Left ventricle myocardium superior (tissue), 1 donor: ENCODE results near the gene ENDOU. TPM values are rescaled to one million over a fixed set of nuclear protein-coding genes. Genes with fewer than 3 reads are reported as not detected.

Source experiments
- ATAC-seq: fragments of 200-7000 bp; cut with Tn5 transposase; one replicate; pipeline ENCODE4 v1.9.1; 2020; ENCODE audit warnings: mild to moderate bottlenecking, moderate library complexity
- DNase-seq: peaks from one replicate; pipeline ENCODE4 v3.0.0-alpha.2; 2020
- intact Hi-C: fragments of 100-400 bp; cut with micrococcal nuclease; formaldehyde crosslinking; loops from one replicate; pipeline ENCODE4 v1.11.0; 2022
- total RNA-seq: library from RNA; stranded (reverse); fragmentation: NEBNext Ultra II Directional; extraction: Animal tissue kit (Norgen Biotek cat#: 25700); gene quantifications from one replicate; pipeline ENCODE4 v1.2.1, GENCODE V29; 2021
- donor health status: DM: no; HTN: yes; CAD: no; lungs with severe emphysema.

Gene ENDOU
- total RNA-seq, 1 donor from 2014 or later: 0.30 TPM

DNA sequence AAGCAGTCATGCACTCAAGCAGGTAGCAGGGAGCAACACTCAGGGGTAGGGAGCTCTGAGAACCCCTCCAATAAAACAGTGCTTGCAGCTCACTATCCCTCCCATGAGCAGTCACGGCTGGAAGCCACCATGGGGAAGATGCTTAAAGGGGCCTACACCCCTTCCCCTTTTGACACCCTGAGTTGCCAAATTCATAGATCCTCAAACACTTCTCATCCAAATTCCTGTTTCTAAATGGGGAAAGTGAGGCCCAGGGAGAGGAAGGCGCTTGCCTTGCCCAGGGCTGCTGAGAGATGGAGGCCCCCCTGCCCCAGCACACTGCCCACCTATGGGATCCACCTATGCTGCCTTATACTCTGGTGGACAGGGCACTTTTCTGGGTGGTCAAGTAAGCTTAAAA, 7.2 kb upstream of the ENDOU start:
- no peak for ATAC-seq
- no peak for DNase-seq
- intact Hi-C loops: no loop called here

DNA sequence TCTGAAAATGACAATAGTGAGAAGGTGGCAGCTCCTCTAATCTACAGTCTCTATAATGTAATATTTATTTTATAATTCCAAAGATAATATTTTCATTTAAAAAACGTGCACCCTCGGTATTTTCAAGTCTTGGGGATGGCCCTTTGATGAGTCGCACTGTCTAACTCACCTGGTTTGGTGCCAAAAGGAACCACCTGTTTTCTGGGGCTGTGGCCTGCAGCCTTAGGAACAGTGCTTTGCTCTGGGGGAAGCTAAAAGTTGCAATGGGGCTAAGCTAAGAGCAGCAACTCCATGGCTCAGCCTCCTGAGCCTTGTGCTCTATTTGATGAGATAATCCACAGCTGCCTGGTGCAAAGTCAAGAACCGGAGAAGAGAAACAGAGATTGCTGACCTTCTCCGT, 6.4 kb upstream of the ENDOU start:
- DNase-seq: no peak
- ATAC-seq: no peak
- intact Hi-C loops: no loop called here

DNA sequence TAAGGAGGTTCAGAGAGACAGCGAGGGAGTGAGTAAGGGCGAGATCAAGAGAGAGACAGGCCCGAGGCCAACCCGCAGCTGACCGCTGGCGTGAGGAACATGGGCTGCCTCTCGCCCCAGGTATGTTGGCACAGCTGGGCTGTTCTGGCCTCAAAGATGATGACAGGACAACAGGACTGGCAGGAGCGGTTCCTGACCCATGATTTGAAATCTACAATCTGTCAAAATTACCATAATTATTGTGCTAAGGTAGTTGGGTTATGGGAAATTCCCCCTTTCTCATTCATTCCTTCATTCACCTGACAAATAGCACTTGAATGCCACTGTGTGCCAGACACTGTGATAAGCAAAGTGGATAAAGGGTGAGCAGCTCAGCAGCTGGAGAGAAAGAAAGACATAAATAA, 5.1 kb upstream of the ENDOU start:
- ATAC-seq: peak; percentile 14
- intact Hi-C loops: no loop called here
- no peak for DNase-seq

DNA sequence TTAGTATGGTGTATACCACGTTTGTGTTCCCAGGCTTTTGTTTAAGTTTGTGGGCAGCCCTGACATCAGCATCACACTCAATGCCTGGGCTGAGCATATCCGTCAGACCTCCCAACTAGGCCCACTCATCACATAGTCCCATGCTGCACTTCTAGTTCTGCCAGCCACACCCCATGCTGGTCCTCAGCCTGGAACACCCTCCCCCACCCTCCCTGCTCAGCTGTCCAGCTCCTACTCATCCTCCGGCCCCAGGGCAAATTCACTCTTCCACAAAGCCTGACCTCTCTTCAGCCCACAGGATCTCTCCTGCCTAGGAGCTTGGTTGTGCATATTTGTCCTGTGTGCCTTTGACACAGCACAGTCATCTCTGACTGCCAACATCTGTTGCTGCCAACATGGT, 3.9 kb upstream of the ENDOU start:
- DNase-seq: no peak
- intact Hi-C loops: no loop called here
- ATAC-seq: peak; percentile 21

DNA sequence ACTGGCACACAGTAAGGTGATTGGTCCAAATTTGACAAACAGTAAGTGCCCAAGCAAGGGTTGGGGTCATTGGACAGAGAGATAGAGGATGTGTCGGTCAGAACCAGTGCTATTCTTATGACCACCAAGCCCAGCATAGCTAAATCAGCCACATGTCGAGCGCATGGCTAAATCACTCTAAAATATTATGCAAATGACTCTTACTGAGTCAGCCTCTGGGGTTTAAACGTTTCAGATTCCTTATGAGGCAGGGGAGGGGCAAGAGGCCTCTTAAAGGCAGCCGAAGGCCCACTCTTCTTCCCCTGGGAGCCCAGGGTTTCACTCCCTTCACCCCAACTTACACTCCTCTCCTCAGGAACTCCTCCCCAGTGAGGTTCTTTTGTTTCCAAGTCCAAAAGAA, 603 bp upstream of the ENDOU start:
- ATAC-seq (no peak), DNase-seq (no peak)
- intact Hi-C loops: no loop called here

DNA sequence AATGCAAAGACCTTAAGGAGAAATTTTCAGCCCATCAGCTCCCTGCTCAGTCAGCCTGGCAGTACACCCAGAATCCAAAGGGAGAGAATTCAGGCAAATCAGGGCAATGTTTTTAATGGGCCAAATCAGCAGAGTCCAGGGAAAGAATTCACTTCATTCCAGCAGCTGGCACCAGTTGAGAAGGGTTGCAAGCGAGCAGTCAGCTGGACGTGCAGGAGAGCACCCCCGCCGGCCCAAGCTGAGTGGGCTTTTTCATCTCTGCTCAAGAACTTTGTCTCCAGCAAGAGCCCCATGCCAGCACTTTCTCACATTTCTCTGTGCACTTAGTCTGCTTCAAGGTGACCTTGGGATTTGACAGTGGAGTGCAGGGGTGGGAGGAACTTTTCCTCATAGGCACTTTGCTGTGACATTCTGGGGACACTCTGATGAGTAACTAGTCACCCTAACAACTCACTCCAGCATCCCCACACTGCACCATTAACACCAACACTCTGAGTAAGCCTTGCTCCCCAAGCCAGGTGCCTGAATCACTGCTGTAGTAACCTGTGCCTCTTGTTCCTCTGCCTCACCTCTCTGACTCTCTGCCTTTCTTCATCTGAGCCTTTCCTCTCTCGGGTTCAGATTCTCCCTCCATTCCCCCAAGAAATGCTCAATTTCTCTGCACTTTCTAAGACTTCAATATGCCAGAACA, 2.2 kb downstream of the ENDOU start:
- intact Hi-C loops: no loop called here
- DNase-seq: no peak
- ATAC-seq: no peak

DNA sequence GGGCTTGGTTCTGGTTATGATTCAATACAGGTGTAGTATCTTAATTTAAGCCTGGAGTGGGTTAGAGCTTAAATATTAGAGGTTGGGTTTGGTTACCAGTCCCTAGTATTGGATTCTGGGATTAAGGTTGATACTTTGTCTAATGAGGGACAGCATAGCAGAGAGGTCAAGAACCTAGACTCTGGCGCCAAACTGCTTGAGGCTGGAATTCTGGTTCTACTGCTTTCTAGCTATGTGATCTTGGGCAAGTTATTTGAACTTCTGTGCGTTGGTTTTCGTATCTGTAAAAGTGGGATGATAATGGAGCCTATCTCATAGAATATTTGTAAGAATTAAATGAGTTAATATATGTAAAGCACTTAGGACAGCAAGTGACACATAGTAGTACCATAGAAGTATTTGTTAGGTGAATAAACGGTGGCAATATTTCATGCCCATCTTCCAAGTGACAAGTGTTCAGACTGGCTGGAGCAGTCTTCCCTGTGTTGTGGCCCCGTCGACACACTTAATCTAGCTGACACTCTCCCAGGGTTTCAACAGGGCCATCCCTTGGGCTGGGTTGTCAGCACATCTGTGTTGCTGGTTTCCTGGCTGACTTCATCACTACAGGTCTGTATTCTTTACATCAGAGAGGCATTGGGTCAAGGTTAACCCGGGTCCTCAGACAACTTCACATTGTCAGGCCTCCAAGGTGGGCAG, 3.0 kb downstream of the ENDOU start:
- intact Hi-C loops: no loop called here

DNA sequence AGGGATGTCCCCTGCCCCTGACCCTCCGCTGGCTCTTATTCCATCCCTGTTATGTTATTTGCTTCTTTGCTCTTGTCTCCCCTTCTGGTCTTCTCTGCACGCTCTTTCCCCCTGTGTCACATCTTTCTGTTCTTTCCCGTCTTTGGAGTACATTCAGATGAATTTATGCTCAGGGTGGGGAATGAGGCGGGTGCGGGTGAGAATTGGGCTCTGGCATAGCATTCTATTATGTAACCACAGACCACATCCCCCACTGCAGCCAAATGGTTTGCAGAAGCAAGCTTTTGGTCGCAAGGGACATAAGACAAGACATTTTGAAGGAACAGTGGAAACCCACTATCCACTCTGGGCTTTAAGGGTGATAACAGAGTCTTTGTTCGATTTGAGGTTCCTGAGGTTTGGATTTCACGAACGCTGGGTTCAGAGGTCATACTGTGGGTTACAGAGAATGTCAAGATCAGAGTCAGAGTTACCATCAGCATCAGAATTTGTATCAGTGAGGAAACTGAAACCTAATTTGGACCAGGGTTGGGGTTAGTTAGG, 3.8 kb downstream of the ENDOU start:
- intact Hi-C loops: no loop called here
- DNase-seq: no peak

More for the DNA sequence above, 3.0 kb downstream of the ENDOU start:
- DNase-seq (no peak), ATAC-seq (no peak)

DNA sequence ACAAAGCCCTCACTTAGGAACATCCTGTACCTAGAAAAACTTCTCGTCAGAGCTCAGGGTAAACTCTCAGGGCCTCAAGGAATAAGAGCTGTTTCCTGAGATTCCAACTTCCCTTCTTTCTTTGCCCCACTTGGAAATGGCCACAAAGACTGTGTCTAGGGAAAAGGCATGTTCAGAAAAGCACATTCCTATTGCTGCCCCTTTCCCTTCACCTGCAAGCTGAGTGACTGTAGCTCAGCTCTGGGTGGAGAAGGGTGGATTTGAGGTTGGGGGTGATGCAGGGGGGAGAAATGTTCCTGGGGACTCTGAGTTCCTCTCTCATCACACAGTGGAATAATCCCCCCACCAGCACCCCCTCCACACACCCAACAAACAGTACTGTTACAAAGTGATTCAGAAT, 6.8 kb downstream of the ENDOU start:
- DNase-seq (no peak), ATAC-seq (no peak)
- intact Hi-C loops: loop anchor here (5.0 kb wide), 1 partner anchor 49 kb away; no protein-coding TSS in a partner anchor

More for the DNA sequence above, 3.8 kb downstream of the ENDOU start:
- ATAC-seq: no peak

DNA sequence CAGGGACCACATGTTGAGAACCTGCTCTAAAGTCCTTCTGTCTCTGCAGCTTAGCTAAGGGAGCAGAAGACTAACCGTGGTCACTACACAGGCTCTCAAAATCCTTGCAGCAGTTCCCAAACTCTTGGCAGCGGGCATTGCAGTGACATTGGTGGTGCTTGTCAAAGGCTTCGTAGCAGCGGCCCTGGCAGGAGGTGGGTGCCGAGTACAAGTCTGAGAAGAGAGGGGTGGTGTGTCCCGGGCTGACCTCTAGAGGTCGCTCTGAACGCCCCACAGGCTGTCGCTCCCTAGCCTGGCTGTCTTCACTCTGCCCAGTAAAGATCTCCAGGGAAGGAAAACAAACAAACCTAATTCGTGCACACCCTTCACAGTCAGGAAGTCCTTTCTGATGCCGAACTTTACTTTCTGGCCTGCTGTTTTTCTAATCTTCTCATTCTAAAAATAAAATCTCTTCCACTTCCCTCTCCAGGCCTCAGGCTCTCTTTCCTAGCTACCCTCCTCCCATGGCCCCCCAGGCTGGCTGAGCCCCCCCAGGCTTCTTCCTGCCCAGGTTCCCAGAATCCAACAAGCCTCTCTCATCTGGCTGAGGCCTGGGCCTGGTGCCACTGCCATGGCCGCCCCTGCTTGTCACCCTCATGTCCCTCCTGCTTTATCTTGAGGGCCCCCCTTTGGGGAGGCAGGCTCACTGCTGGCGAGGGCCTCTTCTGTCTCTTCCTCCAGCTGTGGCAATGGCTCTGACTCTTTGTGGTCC, 7.7 kb downstream of the ENDOU start:
- ATAC-seq: peak; percentile 92
- peak; percentile 92 for DNase-seq
- intact Hi-C loops: loop anchor here (2.0 to 5.0 kb wide), 2 partner anchors 19 to 50 kb away; no protein-coding TSS in a partner anchor

DNA sequence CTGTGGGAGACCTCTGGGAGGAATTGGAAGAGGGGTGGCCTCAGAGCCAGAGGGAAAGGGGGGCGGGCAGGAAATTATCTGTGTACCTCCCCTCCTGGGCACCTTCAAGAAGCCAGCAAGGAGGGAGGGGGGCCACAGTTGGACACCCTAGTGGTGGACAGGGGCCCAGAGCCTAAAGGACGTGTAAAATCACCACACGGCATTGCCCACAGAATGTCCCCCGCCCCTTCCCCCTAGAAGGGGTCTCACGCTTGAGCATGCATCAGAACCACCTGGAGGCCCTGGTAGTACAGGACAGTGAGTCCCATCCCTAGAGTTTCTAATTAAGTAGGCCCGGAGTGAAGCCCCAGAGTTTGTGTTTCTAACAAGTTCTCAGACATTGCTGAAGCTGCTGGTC, 8.2 kb downstream of the ENDOU start:
- intact Hi-C loops: loop anchor here (2.0 to 5.0 kb wide), 2 partner anchors 20 to 50 kb away; no protein-coding TSS in a partner anchor
- ATAC-seq (no peak), DNase-seq (peak; percentile 34)

DNA sequence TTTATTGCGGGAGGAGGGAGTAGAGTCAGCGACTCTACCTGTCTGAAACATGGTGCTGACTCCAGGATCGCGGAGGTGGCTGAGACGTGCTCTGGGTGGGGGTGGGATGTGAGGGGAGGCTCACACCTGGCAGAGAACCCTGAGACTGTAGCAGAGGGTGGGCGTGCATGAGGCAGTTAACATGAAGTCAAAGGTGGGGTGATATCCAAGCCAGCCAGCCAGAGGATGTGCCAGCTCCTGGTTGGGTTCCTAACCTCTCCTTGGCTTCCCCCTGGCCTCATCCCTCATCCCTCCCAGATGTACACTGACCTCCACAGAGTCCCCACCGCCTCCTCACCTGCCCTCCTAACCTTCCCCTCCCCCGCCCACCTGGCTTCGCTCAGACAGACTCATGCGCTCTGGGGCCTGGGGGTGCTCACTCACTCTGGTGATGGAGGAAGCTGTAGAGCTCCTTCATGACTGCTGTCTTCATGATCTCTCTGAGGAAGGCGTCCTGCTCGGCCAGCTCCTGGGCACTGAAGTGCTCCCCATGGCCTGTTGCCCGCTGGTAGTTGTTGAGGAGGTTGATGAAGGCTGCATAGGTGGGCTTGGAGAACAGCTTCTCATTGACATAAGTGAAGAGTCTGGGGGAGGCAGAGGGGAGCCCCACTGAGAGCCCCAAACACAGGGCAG, 9.3 kb downstream of the ENDOU start:
- intact Hi-C loops: loop anchor here (2.0 to 5.0 kb wide), 3 partner anchors 21 to 123 kb away; no protein-coding TSS in a partner anchor
- no peak for ATAC-seq
- DNase-seq: peak; percentile 47

DNA sequence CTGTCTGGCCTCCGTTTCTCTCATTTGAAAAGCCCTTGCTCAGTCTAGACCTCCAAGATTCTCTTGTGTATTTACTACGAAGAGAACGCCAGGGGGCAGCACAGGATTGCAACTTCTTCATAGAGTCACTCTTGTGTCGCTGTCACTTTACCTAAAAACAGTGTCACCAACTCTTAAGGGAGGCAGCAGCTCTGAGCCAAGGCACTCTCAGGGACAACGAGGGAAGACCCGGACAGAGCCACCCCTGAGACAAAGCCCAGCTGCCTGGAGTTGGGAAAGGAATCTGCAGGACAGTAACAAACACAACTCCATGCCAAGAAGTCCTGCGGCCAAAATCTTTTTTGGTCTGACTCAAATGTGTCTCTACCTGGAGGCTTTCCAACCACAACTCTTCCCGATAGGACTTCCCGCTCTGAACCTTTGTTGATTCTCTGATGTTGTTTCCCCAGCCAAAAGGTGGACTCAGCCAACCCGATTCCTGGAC, 9.9 kb downstream of the ENDOU start:
- DNase-seq (peak; percentile 77), ATAC-seq (peak; percentile 60)
- intact Hi-C loops: loop anchor here (2.0 to 5.0 kb wide), 2 partner anchors 52 to 123 kb away; no protein-coding TSS in a partner anchor

DNA sequence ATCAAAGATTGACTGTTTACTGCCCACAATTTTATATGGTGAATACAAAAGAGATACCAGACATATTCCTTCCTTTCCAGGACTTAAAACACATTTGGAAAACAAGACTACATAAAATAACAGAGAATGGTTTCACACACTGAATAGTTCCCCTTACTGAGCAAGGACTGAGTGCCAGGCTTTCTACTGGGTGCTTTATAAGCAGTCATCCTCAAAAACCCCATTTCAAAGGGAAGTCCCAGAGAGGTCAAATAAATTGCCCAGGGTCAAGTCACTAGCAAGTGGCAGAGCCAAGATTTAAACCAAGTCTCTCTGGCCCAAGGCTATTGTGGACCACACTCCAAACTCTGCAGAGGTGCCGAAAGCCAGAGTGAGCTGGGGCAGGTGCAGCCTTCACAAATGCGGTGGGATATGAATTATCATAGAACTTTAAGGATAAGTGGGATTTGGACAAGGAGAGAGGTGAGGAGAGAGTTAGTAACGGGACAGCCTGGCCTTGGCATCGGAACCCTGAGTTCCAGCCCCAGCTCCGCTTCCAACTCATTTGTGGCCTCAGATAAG, 10.4 kb downstream of the ENDOU start:
- ATAC-seq (no peak), DNase-seq (no peak)
- intact Hi-C loops: loop anchor here (2.0 to 5.0 kb wide), 2 partner anchors 52 to 124 kb away; no protein-coding TSS in a partner anchor

DNA sequence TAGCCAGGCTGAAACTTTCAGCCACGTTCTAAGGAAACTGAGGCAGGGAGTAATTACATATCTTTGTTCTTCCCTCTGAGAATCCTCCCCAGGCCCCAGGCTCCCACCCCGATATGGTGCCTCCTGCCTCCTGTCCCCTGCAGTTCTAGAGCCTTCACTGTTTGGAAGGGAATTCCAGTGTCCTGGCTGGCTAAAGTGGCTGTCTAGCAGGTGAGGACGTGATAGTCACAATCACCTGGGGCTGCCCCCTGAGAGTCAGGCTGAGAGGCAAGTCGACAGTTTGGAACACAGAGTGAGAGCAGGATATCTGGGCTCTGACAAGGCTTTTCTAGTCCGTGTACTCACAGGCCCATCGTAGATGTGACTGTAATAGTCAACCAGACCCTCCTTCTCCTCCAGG, 13.1 kb downstream of the ENDOU start:
- DNase-seq (no peak), ATAC-seq (no peak)
- intact Hi-C loops: no loop called here

DNA sequence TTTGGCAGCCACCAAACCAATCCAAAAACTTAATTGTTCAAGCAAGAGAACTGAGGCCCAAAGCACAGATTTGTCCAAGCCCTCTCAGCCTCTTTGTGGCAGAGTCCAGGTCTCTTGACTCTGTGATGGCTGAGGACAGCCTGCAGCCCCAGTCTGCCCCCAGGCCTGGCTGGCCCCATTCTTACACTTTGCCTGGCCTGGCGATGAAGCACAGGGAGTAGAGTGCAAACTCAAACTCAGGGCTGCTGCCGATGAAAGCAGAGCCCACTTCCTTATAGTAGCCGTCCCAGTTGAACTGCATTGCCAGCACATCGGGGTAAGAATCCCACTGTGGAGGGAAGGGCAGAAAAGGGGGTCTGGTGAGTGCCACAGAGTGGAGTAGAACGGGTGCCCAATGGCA, 13.8 kb downstream of the ENDOU start:
- intact Hi-C loops: no loop called here
- no peak for ATAC-seq

DNA sequence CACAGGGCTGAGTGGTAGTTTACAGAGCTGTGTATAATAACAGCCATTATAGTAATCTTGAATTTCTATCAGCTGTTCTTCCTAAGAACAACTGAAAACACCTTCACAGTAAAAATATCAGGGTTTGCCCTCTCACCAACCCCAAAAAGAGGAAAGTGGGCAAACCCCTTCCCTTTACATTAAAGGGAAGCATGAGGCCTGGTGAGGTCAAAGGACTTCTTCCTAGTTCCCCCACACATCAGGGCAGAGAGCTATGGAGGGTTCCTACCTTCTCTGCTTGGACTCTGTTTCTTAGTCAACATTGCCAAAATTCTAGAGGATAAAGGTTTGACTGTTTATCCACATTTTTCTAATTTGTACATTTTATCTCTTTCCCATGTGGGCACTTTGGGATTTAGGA, 15.0 kb downstream of the ENDOU start:
- no peak for DNase-seq
- intact Hi-C loops: no loop called here

More for the DNA sequence above, 13.8 kb downstream of the ENDOU start:
- DNase-seq: no peak

DNA sequence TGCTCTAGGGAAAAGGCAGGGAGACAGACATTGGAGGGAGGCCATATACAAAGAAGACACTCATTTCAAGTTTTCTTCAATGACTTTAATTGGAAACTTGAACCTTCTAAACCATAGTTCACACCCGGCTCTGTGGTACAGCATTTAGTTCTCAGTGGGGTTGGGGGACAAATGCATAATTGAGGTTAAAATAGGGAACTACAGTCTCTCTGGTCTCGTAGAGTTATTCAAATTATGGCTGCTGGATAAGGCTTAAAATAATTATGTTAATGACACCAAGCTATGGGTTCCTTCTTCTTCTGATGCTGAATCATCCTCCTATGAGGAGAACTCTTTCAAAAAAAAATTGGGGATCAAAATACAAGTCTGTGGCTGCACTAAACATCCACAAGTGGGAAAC, 15.6 kb downstream of the ENDOU start:
- DNase-seq (no peak), ATAC-seq (no peak)
- intact Hi-C loops: no loop called here

More for the DNA sequence above, 15.0 kb downstream of the ENDOU start:
- ATAC-seq: no peak

DNA sequence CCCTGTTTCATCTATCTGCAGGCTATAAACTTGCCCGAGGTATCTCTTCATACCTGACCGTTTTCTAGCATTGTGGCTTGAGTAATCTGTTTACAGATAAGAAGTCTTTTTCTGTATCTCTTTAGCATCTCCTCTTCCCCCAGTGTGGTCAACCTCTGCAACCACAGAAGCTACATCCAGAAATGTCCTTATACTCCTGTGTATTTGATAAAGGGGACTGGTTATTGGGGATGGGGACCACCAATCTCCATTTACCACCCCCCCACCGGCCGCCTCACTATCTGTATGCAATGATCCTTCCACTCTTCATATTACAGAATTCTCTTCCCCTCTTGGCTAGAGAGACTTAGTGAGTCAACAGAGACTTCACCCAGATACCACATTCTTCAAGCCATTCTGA, 16.1 kb downstream of the ENDOU start:
- ATAC-seq (no peak), DNase-seq (no peak)
- intact Hi-C loops: no loop called here
